ENCODE measurements around the gene ZFP36.

The ZFP36 gene

GRCh38 chr19:39384839-39385568 is 21.6 kb upstream of the ZFP36 start:
- DNase-seq (ENCODE audit: low read depth) = no peak

DNA sequence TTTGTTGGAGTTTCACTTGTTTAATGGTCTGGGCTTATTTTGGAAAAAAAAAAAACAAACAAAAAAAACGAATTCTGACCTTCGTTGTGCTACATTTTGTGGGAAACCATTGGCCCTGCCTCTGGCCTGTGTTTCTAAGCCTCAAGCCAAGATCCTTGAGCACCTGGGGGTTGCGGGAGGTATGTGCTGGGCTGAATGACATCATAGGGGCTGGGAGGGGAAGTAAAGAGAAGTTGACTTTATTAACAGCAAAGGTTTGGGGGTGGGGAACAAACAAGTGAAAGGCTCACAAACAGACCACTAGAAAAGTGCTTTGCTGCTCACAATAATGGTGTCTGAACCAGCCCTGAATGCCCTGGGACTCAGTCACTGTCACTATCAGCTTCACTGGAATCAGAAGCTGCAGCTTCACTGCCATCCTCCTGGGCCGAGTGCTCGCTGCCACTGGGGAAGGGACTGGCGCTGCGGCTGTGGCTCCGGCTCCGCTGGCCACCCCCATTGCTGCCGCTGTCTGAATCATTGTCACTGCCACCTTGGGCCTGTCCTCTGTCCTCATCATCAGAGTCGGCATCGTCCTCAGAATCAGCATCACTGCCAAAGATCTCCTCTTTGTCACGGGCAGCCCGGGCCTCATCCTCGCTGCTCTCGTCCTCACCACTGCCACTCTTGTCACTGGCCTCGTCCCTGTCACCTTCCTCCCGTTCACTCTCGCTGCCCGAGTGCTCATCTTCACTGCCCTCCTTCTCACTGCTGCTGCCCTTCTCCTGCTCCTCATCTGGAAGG is 20.8 kb upstream of the ZFP36 start:
- no peak for DNase-seq (ENCODE audit: low read depth)

- DNase-seq (ENCODE audit: low read depth) = no peak
Measured at GRCh38 chr19:39386557-39386956, 20.1 kb upstream of the ZFP36 start.

DNA sequence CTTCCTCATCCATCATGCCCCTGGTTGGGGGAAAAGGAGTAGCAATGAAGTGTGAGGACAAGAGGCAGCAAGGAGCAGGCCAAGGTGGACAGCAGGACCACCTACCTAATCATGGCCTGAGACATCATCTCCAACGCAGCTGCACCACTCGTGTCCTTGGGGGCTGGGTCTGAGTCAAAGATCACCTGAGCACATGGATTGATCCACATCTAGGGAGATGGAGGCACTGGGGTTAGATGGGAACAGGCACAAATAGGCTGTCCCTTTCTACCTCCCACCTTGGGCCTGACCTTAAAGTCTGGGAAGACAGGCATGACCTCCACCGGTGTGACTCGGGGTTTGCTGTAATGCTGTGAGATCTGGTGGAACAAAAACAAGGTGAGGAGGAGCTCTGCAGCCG is 18.0 kb upstream of the ZFP36 start:
- DNase-seq (ENCODE audit: low read depth) = no peak

DNA sequence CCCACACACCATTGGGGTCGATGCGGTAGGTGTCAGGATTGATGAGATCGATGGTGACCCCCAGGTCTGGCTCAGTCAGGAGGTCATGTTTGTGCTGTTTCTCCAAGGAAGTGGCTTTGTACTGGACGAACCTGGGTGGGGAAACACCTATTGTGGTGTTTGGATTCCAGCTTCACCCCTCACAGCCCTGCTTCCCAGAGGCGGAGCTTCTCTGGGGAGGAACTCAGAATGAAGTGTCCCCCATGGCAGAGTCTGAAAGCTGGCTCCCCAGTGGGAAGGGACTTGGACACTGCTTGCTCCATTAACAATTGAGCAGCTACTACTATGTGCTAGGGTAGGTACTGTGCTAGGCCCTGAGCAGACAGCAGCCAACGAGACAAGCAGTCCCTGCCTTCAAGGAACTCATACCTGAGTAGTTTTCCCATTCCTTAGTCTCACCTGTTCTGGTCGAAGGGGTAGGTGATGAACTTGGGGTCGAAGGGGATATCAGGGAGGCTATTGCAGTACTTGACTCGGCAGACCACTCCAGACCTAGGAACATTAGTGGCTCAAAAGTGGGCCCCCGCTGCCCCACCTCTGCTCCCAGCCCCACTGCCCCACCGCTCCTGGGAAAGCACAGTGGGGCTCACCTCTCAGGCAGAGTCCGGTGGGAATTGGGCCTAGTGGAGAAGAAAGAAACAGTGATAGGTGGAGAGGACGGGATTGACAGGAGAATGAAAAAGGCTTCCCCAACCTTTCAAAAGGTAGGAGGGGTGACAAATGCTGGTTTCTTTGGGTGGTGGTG is 16.8 kb upstream of the ZFP36 start:
- DNase-seq (ENCODE audit: low read depth) = no peak

DNA sequence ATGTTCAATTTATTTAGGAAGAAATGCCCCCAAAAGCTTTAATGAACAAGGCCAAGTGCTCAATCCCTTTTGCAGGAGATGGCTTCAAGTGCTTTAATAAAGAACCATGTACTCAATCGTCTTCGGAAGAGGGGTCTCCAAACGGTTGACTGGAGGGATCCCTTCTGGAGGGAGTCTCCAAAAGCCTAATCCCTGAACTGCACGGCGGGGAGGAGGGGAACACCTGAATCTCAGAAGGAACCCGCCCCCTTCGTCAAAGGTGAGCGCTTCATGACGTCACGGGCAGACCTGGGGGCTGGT is 16.2 kb upstream of the ZFP36 start:
- DNase-seq (ENCODE audit: low read depth) = no peak

GRCh38 chr19:39390751-39391437 is 15.8 kb upstream of the ZFP36 start, which contains the start of the genes MED29 and PAF1:
Gene MED29, plus strand, starts transcription at chr19:39391378. Its CDS starts 45 bp downstream, at chr19:39391423.
Gene PAF1, minus strand, starts transcription at chr19:39391106. Its CDS starts 242 bp downstream, at chr19:39390864.
- peak; percentile 98 for DNase-seq (ENCODE audit: low read depth)

DNA sequence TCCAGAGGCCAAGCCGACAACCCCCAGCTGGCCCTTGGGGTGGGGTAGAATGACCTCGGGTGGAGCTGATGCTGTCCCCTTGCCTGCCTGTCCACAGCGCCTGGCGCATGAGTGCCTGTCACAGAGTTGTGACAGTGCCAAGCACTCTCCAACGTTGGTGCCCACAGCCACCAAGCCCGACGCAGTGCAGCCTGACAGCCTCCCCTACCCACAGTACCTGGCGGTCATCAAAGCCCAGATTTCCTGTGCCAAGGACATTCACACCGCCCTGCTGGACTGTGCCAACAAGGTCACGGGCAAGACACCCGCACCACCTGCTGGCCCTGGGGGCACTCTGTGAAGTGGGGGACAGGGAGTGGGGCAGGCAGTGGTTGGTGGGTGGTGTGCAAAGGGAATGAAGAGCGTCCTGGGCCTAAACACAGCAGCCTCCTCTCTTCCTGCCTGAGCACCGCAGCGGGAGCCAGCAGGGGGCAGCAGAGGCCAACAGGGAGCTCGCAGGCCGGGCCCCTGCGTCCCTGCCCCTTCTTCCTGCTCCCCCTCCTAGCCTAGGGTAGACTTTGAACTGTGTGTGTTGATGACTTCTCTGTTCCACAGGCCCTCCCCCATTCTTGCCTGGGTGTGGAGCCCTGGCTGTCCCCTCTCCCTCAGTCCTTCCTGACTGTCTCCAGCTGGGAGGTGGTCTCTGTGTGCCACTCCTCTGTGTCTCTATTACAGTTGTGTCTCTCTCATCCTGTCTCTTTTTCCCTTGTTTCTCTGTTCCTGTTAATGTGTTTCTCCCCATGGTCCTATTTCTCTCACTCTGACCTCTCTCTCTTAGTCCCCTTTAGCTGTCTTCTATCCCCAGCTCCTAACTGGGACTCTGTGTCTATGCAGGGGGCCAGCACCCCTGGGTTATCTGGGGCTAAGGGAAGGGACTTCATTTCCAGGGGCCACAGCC is 9.0 kb upstream of the ZFP36 start:
- no peak for DNase-seq (ENCODE audit: low read depth)

DNA sequence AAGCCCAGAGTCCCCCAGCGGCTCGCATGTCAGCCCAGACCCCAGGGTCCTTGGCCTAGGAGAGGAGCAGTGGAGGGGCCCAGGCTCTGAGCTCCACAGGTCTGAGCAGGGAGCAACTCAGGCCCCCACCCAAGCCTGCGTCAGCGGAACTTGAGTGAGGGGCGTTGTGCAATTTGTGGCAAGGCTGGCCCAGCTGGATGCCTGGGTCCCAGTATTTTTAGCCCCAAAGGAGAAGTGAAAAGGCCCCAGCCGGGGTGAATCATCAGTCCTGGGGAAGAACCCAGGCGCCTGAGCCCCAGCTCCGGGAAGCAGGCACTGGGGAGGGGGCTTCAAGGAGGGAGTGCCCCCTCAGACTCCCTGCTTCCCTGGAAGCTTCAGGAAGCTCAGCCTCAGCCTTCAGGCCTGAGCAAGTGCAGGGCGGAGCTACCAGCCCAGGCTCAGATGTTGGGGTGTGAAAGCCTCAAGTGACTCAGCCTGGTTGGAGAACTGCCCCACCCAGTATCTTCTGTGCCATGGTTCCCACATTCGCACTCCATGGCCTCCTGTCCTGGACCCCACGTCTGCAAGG is 8.3 kb upstream of the ZFP36 start:
- DNase-seq (ENCODE audit: low read depth) = no peak

DNA sequence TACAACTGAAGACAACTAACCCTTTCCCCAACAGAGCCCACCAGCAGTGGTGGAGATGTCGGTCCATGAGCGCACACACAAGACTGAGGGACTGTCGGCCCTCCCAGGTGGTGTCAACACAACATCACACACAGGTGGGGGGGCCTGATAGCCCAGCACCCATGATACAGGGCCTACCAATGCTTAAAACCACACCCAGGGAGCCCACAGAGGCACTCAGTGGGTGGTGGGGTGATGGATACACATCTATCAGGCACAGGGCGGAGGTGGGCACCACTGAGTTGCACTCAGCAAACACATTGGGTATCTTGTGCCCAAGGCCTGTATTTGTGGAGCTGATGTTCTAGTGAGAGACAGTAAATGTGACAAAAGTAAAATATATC is 7.0 kb upstream of the ZFP36 start:
- no peak for DNase-seq (ENCODE audit: low read depth)

GRCh38 chr19:39400061-39400460 is 6.6 kb upstream of the ZFP36 start:
- DNase-seq (ENCODE audit: low read depth) = no peak

GRCh38 chr19:39401070-39401548 is 5.5 kb upstream of the ZFP36 start:
- no peak for DNase-seq (ENCODE audit: low read depth)

DNA sequence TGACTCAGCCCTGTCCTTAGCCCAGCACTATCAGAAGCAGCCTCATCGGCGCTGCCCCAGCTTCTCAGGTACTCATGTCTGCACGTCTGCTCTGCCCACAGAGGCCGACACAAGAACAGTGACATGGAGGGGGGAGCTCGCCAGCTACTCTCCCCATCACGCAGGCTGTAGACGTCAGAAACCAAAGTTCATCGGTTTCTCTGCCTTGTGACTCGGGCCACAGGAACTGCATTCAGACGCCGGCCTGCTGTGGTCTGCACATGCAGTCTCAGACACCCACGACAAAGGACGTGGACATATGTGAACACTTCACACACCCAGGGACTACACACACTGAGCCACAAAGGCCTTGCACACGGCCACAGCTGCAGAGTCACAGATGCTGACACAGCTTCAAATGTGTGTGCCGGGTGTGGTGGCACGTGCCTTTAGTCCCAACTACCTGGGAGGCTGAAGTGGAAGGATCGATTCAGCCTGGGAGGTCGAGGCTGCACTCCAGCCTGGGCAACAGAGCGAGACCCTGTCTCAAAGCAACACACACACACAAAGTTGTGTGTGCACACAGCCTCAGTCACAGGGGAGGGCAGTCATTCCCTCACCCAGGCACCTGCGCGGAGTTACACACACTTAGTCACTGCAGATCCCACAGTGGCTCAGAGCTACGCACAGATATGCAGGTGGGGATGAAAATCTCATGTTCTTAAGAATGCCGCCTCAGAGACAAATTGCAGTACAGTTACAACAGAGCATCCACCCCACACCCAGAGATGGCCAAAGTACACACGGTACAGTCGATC is 4.9 kb upstream of the ZFP36 start:
- DNase-seq (ENCODE audit: low read depth) = no peak

DNA sequence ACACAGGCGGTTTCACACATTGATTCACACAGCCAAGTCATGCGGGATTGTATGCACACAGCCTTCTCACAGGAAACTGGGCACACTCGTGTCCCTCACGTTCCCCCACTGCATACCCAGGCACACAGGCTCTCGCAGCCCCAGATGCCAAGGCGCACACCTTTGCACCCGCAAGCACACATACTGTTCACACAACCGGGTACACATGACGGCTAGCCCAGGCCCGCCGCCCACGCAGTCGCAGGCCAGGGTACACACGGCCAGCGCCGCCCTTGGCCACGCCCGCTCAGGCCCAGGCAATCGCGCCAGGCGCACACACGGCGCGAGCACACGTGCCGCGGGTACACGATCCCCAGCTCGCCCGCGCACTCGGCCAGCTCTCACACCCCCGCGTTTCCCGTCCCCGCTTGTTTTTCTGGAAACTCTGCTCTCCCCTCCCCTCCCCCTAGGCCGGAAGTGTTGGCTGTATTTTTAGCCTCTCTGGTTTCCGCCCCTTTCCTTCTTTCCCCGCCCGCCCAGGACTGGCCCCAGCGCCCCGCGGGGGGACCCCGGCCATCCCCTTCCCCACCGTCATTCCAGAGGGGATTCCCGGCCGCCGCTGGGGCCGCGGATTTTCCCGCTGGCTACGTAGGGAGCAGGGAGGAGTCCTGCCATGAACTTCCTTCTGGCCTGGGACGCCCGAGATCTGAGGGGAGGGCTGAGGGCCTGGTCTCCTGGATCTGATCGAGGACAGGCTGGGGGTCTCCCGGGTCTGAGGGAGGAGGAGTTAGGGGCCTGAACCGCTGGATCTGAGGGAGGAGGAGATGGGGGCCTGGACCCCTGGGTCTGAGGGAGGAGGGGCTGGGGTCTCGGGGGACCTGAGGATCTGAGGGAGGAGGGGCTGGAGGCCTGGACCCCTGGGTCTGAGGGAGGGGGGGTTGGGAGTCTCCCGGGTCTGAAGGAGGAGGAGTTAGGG is 4.0 kb upstream of the ZFP36 start:
- DNase-seq (ENCODE audit: low read depth) = no peak

DNA sequence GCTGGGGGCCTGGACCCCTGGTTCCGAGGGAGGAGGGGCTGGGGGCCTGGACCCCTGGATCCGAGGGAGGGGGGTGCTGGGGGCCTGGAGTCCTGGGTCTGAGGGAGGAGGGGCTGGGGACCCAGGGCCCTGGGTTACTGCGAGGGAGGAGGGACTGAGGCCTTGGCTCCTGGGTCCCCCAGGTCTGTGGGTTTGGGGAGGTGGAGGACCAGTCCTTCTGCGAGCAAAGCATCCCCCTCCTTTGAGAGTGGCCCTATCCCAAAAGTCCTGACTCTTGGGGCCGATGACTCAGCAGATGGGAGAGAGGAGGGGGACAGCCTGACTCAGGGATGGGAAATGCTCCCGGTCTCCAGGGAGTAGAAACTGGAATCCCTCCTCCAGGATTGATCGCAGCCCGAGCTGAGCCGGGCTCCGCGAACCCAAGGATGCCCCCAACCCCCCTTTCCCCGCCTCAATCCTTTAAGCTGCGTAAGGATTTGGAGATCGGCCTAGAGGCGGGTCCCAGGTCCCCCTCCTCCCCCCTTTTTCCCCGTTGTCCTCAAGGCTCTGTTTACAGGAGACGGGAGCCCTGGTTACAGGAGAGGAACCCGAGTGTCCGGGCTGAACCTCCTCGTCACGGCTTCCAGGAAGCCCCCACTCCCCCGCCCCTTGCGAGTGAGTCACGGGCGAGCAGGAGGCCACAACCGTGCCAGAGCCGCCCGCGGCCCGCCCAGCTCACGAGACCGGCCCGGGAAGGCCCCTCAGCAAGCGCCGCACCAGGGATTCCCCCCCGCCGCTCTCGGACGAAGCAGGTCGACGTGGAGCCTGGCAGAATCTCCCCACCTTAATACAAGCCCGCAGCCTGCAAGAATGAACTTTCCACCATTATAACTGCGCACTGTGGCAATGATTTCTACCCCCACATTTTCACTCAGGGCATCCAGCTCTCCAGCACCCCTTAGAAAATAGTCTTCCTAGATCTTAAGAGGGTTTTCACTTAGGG is 3.0 kb upstream of the ZFP36 start:
- DNase-seq (ENCODE audit: low read depth) = peak; percentile 99

GRCh38 chr19:39405261-39405957 is 1.2 kb upstream of the ZFP36 start:
- no peak for DNase-seq (ENCODE audit: low read depth)

Measured in GM04503 (cell line).